BJ (cell line): ENCODE data around the gene ASH1L. TPM values are rescaled to one million over a fixed set of nuclear protein-coding genes. Genes with fewer than 3 reads are reported as not detected.

Source experiments
- CTCF ChIA-PET: fragments of 350-600 bp; formaldehyde crosslinking; extraction: SDS; loops from one replicate; lab custom pipeline; 2021; ENCODE audit warnings: antibody characterized with exemption, inconsistent platforms; lab: Yijun Ruan, JAX
- POLR2A ChIA-PET: fragments of 300-600 bp; sonication (Branson Sonifier 250); formaldehyde crosslinking; extraction: SDS; loops from one replicate; lab custom pipeline; 2021; ENCODE audit warnings: antibody characterized with exemption; lab: Charles Lee
- DNase-seq: peaks from one replicate; pipeline ENCODE4 v3.0.0-alpha.2; 2011; ENCODE audit warnings: low read depth
- H3K27me3 ChIP-seq: 2 replicates; pipeline ENCODE4 v1.6.0; 2011; ENCODE audit warnings: low read length; ENCODE audit not compliant: control insufficient read depth, insufficient read depth
- H3K36me3 ChIP-seq: 2 replicates; pipeline ENCODE4 v1.5.1; 2011; ENCODE audit warnings: low read length; ENCODE audit not compliant: control insufficient read depth, insufficient read depth
- H3K4me3 ChIP-seq: 2 replicates; pipeline ENCODE4 v1.5.1; 2011; ENCODE audit warnings: low read depth, mild to moderate bottlenecking, control low read depth, low read length
- polyA plus RNA-seq: library from polyadenylated mRNA; depleted of rRNA; stranded (reverse); fragments of >200 nt; gene quantifications from 2 replicates; pipeline ENCODE4 v1.2.3, GENCODE V29; 2011
- TF ChIP-seq, protein P1 (sequence below): IDR thresholded peaks from 2 replicates; pipeline ENCODE4 v1.5.1; 2011; ENCODE audit warnings: low read depth, mild to moderate bottlenecking, control low read depth, inconsistent platforms, low read length, moderate library complexity; ENCODE audit not compliant: insufficient read depth

Gene ASH1L
- polyA plus RNA-seq, 1 experiment, result 20.9 TPM

GRCh38 chr1:155320661-155321617 lies 241.7 kb downstream of the ASH1L start, which contains the start of gene RUSC1:
Gene RUSC1, plus strand, starts transcription at chr1:155320894. Its CDS starts 880 bp downstream, at chr1:155321774.
- peak within 1 kb of the TSS; percentile 59 for H3K4me3 ChIP-seq
- no peaks in the 10 kb centered on the region for H3K27me3 ChIP-seq
- TF ChIP-seq, protein P1, sequence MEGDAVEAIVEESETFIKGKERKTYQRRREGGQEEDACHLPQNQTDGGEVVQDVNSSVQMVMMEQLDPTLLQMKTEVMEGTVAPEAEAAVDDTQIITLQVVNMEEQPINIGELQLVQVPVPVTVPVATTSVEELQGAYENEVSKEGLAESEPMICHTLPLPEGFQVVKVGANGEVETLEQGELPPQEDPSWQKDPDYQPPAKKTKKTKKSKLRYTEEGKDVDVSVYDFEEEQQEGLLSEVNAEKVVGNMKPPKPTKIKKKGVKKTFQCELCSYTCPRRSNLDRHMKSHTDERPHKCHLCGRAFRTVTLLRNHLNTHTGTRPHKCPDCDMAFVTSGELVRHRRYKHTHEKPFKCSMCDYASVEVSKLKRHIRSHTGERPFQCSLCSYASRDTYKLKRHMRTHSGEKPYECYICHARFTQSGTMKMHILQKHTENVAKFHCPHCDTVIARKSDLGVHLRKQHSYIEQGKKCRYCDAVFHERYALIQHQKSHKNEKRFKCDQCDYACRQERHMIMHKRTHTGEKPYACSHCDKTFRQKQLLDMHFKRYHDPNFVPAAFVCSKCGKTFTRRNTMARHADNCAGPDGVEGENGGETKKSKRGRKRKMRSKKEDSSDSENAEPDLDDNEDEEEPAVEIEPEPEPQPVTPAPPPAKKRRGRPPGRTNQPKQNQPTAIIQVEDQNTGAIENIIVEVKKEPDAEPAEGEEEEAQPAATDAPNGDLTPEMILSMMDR, result no peak
- H3K36me3 ChIP-seq, result 0 out of 2 replicates have a peak, but pooled peaks cover 1% of the 10 kb centered on the region
- ChIA-PET CTCF (interaction anchor here (0.7 to 4.3 kb wide), 7 partner anchors 28 to 282 kb away, joined by 3 to 54 read pairs (median 4); partner anchors contain the start of gene ENTREP3), POLR2A (no interaction called here)
- DNase-seq, result no peak

DNA sequence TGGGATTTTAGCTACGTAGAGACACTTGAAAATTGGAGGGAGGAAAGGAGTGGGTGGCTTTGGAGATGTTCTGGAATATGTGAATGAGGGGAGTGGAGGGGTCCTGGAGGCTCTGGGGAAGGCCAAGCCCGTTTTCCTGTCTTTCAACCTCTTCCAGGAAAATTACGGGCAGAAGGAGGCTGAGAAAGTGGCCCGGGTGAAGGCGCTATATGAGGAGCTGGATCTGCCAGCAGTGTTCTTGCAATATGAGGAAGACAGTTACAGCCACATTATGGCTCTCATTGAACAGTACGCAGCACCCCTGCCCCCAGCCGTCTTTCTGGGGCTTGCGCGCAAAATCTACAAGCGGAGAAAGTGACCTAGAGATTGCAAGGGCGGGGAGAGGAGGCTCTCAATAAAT lies 242.4 kb downstream of the ASH1L start:
- TF ChIP-seq, protein P1, result no peak
- no peak for DNase-seq
- H3K27me3 ChIP-seq, result no peaks in the 10 kb centered on the region
- ChIA-PET POLR2A (no interaction called here), CTCF (interaction anchor here (0.7 to 1.0 kb wide), 2 partner anchors 69 to 283 kb away, joined by 3 read pairs; no protein-coding TSS in a partner anchor)
- H3K4me3 ChIP-seq, result peak overlapping the region; percentile 59
- H3K36me3 ChIP-seq, result 0 out of 2 replicates have a peak, but pooled peaks cover 1% of the 10 kb centered on the region

- no peak overlapping the region for H3K4me3 ChIP-seq
Observed at GRCh38 chr1:155319536-155319935, 243.1 kb downstream of the ASH1L start.

DNA sequence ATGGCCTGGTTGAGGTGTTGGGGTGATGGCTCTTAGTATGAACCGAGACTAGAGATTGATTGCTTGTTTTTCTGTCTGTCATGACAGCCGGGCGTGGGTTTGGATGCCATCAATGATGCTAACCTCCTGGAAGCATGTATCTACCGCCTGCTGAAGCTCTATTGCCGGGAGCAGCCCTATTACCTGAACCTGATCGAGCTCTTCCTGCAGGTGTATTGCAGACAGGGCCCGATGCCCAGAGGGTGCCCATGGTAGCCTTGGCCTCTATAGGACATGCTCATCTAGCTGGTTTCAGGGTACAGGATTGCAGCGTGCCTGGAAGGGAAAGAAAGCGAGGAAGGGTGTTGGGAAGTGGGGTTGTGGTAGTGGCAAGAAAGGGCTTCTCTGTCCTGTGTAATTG lies 244.5 kb downstream of the ASH1L start:
- ChIA-PET CTCF (interaction anchor here (0.6 to 2.0 kb wide), 3 partner anchors 67 to 797 kb away, joined by 3 to 9 read pairs (median 4); no protein-coding TSS in a partner anchor), POLR2A (no interaction called here)
- DNase-seq, result no peak
- H3K36me3 ChIP-seq, result peaks cover 2% of the 10 kb centered on the region; the same call in 1 of the 2 replicates
- TF ChIP-seq, protein P1, result no peak
- H3K4me3 ChIP-seq, result no peak overlapping the region
- H3K27me3 ChIP-seq, result no peaks in the 10 kb centered on the region

More at GRCh38 chr1:155319536-155319935, 243.1 kb downstream of the ASH1L start:
- POLR2A ChIA-PET, result no interaction called here
- no peak for DNase-seq
- TF ChIP-seq, protein P1, result no peak
- H3K36me3 ChIP-seq, result peaks cover 1% of the 10 kb centered on the region; the same call in 1 of the 2 replicates
- no peaks in the 10 kb centered on the region for H3K27me3 ChIP-seq
- CTCF ChIA-PET, result no interaction called here

- H3K27me3 ChIP-seq, result no peaks in the 10 kb centered on the region
- ChIA-PET CTCF (interaction anchor here (2.0 kb wide), 1 partner anchor 66 kb away, joined by 9 read pairs; no protein-coding TSS in a partner anchor), POLR2A (no interaction called here)
- no peak for DNase-seq
- no peak overlapping the region for H3K4me3 ChIP-seq
- TF ChIP-seq, protein P1, result no peak
- H3K36me3 ChIP-seq, result peaks cover 8% of the 10 kb centered on the region
Observed at GRCh38 chr1:155316922-155317321, 245.7 kb downstream of the ASH1L start.
